Vagina (tissue), 2 donors: ENCODE measurements around the gene LPAR1.

Experiments used
- POLR2A ChIP-seq, 2 donors: fragments of 450-650 bp; IDR thresholded peaks; one replicate each; pipeline ENCODE4 v1.6.1; 2017; ENCODE audit warnings: antibody characterized with exemption in 2 of 2, mild to moderate bottlenecking in 2 of 2, moderate library complexity in 2 of 2
- POLR2AphosphoS5 ChIP-seq, 2 donors: sonication (generic); formaldehyde crosslinking; IDR thresholded peaks; one replicate each; pipeline ENCODE4 v1.9.0; 2017; ENCODE audit warnings: antibody characterized with exemption in 2 of 2, mild to moderate bottlenecking in 2 of 2, low read depth in 1 of 2; ENCODE audit not compliant: insufficient read depth in 1 of 2
- TF ChIP-seq, protein P1 (sequence below), 3 experiments: fragments of 450-650 bp in 2 of 3; fragments of 200-600 bp in 1 of 3; sonication (generic) in 1 of 3; IDR thresholded peaks; one replicate each; pipeline ENCODE4 v1.5.1; 2017 to 2019; ENCODE audit warnings: antibody characterized with exemption in 3 of 3, mild to moderate bottlenecking in 2 of 3, moderate library complexity in 2 of 3

DNA sequence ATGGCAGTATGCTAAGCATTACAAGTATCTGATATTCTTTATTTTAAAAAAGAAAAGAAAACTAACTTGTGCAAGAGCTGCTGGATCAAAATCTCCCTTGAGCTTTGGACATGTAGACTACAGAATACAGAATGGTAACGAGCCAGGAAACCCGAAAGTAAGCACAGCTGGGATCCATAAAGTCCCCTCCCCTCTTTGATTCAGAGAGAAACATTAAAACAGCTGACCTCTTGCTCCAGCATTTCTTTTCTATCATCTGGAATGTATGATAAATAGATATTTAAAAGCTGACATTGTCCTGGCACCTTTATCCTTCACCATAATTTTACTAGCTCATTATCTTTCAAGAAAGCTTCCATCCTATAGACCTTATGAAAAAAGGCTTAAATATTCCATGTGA, 28.2 kb upstream of the LPAR1 start:
- TF ChIP-seq, protein P1, sequence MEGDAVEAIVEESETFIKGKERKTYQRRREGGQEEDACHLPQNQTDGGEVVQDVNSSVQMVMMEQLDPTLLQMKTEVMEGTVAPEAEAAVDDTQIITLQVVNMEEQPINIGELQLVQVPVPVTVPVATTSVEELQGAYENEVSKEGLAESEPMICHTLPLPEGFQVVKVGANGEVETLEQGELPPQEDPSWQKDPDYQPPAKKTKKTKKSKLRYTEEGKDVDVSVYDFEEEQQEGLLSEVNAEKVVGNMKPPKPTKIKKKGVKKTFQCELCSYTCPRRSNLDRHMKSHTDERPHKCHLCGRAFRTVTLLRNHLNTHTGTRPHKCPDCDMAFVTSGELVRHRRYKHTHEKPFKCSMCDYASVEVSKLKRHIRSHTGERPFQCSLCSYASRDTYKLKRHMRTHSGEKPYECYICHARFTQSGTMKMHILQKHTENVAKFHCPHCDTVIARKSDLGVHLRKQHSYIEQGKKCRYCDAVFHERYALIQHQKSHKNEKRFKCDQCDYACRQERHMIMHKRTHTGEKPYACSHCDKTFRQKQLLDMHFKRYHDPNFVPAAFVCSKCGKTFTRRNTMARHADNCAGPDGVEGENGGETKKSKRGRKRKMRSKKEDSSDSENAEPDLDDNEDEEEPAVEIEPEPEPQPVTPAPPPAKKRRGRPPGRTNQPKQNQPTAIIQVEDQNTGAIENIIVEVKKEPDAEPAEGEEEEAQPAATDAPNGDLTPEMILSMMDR (IDR thresholded peaks at IDR 0.05), result no peak
- TF ChIP-seq POLR2AphosphoS5 (IDR thresholded peaks at IDR 0.05; ENCODE audit: insufficient read depth in 1 of 2, low read depth in 1 of 2) (no peak), POLR2A (IDR thresholded peaks at IDR 0.05) (no peak)
